NCI-H345 treated with DMSO at 0.1 percent for 48 hours (cell line): ENCODE data around the gene SSH3.
"Not testable (repeated sequence)": the region's sequence is repeated elsewhere in the genome, so short reads cannot be mapped to it uniquely, and the experiment has no call there.

Source experiments
- DNase-seq: peaks from one replicate; lab custom pipeline; 2025; ENCODE audit not compliant: unreplicated experiment; lab: John Stamatoyannopoulos, UW

The SSH3 gene, protein sequence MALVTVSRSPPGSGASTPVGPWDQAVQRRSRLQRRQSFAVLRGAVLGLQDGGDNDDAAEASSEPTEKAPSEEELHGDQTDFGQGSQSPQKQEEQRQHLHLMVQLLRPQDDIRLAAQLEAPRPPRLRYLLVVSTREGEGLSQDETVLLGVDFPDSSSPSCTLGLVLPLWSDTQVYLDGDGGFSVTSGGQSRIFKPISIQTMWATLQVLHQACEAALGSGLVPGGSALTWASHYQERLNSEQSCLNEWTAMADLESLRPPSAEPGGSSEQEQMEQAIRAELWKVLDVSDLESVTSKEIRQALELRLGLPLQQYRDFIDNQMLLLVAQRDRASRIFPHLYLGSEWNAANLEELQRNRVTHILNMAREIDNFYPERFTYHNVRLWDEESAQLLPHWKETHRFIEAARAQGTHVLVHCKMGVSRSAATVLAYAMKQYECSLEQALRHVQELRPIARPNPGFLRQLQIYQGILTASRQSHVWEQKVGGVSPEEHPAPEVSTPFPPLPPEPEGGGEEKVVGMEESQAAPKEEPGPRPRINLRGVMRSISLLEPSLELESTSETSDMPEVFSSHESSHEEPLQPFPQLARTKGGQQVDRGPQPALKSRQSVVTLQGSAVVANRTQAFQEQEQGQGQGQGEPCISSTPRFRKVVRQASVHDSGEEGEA

GRCh38 chr11:67303132-67303834 is at the start of gene SSH3:
SSH3 (plus strand) TSS chr11:67303530; CDS start chr11:67303626, 96 bp downstream.
- DNase-seq, result peak; percentile 49

- no peak for DNase-seq
Observed at GRCh38 chr11:67253872-67254624, 49.3 kb upstream of the SSH3 start.

GRCh38 chr11:67254798-67255197 is 48.5 kb upstream of the SSH3 start:
- DNase-seq, result no peak

GRCh38 chr11:67255353-67255752 is 48.0 kb upstream of the SSH3 start:
- DNase-seq, result no peak

DNA sequence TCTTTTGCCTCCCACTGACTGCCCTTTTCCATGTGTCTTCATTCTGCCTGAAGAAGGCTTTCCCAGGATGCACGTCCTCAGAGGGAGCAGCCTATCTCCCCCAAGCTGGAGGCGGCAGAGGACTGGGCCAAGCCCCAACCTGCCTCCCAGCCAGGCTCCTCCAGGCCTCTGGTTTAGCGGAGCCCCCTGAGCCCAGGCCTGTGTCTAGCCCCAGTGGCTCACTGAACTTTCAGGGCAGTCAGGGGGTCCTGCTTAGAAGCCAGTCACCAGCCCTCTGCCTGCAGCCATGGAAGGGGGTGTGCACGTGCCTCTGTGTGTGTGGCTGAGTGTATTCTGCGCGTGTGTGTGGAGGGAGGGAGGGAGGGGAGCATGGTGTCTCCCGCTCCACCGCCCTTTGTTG is 47.5 kb upstream of the SSH3 start:
- DNase-seq, result no peak

- DNase-seq, result no peak
Observed at GRCh38 chr11:67256477-67257135, 46.7 kb upstream of the SSH3 start.

DNA sequence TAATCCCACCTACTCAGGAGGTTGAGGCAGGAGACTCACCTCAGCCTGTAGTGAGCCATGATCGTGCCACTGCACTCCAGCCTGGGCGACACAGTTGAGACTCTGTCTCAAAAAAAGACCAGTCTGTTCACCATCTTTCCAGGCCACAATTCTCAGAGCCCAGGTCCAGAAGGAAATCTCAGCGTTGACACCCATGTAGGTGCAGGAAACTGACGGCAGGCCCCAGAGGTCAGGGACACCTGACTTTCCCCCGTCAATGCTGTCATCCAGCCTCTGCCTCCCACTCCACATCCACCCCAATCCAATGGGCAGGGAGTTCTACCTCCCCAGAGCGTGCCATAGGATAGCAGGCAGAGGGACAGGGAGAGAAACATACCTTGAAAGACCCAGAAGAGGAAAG is 42.9 kb upstream of the SSH3 start:
- no peak for DNase-seq

DNA sequence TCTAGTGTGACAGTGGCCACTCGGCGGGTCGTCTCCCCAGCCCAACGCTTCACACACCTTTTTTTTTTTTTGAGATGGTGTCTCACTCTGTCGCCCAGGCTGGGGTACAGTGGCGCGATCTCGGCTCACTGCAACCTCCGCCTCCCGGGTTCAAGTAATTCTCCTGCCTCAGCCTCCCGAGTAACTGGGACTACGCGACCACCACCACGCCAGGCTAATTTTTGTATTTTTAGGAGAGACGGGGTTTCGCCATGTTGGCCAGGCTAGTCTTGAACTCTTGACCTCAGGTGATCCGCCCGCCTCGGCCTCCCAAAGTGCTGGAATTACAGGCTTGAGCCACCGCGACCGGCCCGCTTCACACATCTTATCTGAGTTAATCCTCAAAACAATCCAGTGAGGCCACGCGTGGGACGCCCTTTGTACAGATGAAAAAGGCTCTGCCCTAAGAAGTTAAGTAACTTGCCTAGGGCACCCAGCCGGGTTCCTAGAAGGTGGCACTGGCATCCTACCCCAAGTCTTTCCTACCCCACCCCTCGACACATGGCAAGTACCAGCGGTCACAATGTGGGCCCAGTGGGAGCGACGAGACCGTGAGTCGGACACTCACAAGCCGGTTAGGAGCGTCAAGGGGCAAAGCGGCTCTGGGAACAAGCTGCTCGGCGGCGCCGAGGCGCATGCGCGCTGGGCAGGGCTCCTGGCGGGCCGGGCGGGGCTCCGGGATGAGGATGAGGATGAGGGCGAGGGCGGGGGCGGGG is 42.3 kb upstream of the SSH3 start:
- not testable (repeated sequence) for DNase-seq

- DNase-seq, result no peak
Observed at GRCh38 chr11:67261640-67261945, 41.7 kb upstream of the SSH3 start.

DNA sequence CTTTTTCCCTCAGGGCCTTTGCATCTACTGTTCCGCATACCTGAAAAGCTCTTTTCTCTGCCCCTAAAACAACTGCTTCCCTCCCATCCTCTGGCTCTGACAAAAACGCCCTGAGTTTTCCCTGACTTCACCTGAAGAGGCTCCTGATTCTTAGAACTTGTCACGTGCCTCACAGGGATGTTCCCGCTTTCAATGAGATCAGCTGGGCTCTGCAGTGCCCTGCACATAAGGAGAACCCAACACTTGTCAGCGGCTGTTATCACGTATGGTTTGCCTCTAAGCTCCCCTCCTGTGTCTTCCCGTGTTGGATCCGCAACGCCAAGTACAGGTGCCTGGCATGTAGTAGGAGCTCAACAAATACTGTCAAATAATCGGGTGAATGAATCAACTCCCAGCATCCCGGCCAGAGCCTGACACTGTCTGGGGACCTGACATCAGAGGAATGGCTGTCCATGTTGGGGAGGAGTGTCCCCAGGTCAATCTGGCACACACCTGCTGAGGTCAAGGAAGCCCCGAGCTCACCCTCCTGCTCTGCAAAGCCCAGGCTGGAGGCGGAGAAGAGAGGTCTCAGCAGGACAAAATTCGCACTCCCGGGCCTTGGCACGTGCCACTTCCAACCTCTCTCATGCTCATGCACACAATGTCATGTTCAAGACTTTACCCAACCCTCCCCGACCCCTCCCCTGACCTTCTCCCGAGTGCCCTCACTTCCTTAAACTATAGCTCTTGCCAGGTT is 41.2 kb upstream of the SSH3 start:
- no peak for DNase-seq

- DNase-seq, result peak; percentile 60
Observed at GRCh38 chr11:67262731-67263675, 40.3 kb upstream of the SSH3 start.

DNA sequence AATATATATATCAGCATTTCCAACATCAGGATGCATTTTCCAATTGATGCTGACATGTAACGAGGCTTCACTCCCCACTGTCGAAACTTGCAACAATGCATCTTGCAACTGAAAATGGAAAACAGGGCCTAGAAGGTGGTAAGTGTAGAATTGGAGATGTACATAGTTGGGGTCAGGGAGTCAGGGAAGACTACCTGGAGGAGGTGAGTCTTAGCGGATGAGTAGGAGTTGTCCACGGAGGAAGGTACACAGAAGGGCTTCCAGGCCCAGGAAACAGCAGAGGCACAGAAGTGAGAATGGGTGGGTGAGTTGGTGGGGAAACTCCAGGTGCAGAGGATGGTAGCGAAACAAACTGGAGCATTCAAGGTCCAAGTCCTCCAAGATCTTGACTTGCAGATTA is 39.1 kb upstream of the SSH3 start:
- DNase-seq, result no peak

GRCh38 chr11:67264877-67265632 is 38.3 kb upstream of the SSH3 start:
- DNase-seq, result no peak

DNA sequence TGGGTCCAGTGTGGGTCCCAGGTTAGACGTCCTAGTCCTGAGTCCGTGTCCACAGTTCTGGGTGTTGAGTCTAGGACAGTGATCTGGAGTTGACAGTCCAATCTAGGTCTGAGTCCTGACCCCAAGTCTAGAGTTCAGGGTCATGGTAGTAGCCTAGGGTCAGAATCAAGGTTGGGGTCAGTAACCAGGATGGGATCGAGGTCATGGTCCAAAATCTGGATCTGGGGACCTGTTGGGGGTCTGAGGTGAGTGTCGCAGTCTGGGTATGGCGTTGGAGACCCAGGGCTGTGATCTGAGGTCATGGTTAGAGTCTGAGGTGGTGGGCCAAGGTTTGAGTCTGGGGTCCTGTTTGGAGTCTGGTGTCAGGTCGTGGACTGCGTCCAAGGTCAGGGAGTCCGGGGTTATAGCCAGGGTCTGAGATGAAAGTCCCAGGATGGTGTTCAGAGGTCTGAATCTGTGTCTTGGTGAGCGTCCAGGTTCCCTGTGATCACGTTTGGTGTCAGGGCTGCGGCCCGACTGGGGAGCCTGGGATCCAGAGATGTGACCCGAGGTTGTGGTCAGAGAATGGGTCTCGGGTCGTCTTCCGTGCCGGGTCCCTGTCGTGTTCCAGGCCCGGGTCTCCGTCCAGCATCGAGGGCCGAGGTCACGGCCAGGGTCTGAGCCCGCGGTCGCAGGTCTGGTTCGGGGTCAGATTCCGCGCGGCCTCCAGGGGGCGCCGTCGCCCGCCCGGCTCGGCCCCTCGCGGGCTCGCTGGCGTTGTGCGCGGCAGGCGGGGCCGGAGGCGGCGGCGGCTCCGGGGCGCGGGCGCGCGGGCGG is 37.5 kb upstream of the SSH3 start:
- DNase-seq, result no peak

- DNase-seq, result peak; percentile 22
Observed at GRCh38 chr11:67266449-67267187, 36.7 kb upstream of the SSH3 start, which contains the start of gene GRK2. GRK2 (plus strand) TSS chr11:67266473; CDS start chr11:67266700, 227 bp downstream.
